ENCODE measurements around the gene SDR42E1. TPM values are rescaled to one million over a fixed set of nuclear protein-coding genes. Genes with fewer than 3 reads are reported as not detected.

Gene SDR42E1
- polyA plus RNA-seq, 1 experiment: 1.4 TPM

DNA sequence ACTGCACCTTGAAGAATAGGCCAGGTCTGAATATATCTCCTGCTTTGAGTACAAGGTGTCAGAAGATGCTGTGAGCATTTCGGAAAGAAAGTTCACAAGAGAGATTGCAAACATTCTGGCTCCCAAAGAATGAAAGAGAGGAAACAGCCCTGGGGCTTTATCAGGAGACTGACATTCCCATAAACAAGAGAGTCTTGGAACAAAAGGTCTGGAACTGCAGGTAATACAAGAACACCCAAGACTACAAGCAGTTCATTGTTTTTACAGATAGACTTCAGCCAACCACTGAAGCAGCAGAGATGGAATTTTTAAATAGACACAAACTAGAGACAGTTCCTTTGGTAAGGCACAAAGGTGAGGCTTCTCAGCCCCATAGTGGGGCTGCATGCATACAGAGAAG lies 38.2 kb upstream of the SDR42E1 start:
- CTCF ChIA-PET: no interaction called here
- H3K27ac ChIP-seq (ENCODE audit: low read depth, low read length): no peak overlapping the region
- H3K4me3 ChIP-seq (ENCODE audit: low read depth, low read length): no peak overlapping the region
- POLR2A ChIA-PET: no interaction called here
- TF ChIP-seq, protein P1, sequence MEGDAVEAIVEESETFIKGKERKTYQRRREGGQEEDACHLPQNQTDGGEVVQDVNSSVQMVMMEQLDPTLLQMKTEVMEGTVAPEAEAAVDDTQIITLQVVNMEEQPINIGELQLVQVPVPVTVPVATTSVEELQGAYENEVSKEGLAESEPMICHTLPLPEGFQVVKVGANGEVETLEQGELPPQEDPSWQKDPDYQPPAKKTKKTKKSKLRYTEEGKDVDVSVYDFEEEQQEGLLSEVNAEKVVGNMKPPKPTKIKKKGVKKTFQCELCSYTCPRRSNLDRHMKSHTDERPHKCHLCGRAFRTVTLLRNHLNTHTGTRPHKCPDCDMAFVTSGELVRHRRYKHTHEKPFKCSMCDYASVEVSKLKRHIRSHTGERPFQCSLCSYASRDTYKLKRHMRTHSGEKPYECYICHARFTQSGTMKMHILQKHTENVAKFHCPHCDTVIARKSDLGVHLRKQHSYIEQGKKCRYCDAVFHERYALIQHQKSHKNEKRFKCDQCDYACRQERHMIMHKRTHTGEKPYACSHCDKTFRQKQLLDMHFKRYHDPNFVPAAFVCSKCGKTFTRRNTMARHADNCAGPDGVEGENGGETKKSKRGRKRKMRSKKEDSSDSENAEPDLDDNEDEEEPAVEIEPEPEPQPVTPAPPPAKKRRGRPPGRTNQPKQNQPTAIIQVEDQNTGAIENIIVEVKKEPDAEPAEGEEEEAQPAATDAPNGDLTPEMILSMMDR (IDR thresholded peaks at IDR 0.05; ENCODE audit: low read depth, low read length): no peak
- H3K9me3 ChIP-seq (ENCODE audit: control insufficient read depth, insufficient read depth, low read length): no peaks in the 10 kb centered on the region
- no peak for DNase-seq (ENCODE audit: low read depth, low spot score)
- peaks cover 3% of the 10 kb centered on the region for H3K27me3 ChIP-seq (ENCODE audit: control insufficient read depth, insufficient read depth, low read length)

GRCh38 chr16:82047787-82048186 lies 36.5 kb upstream of the SDR42E1 start:
- TF ChIP-seq, protein P1 (IDR thresholded peaks at IDR 0.05; ENCODE audit: low read depth, low read length): no peak
- CTCF ChIA-PET: no interaction called here
- Histone ChIP-seq H3K9me3 (ENCODE audit: control insufficient read depth, insufficient read depth, low read length) (no peaks in the 10 kb centered on the region), H3K27me3 (ENCODE audit: control insufficient read depth, insufficient read depth, low read length) (peaks cover 3% of the 10 kb centered on the region), H3K27ac (ENCODE audit: low read depth, low read length) (no peak overlapping the region), H3K4me3 (ENCODE audit: low read depth, low read length) (no peak overlapping the region)
- no peak for DNase-seq (ENCODE audit: low read depth, low spot score)
- POLR2A ChIA-PET: no interaction called here

GRCh38 chr16:82047374-82047773 lies 36.1 kb upstream of the SDR42E1 start:
- no peak for DNase-seq (ENCODE audit: low read depth, low spot score)
- TF ChIP-seq, protein P1 (IDR thresholded peaks at IDR 0.05; ENCODE audit: low read depth, low read length): no peak
- CTCF ChIA-PET: no interaction called here
- Histone ChIP-seq H3K9me3 (ENCODE audit: control insufficient read depth, insufficient read depth, low read length) (no peaks in the 10 kb centered on the region), H3K4me3 (ENCODE audit: low read depth, low read length) (no peak overlapping the region), H3K27me3 (ENCODE audit: control insufficient read depth, insufficient read depth, low read length) (peaks cover under 1% of the 10 kb centered on the region), H3K27ac (ENCODE audit: low read depth, low read length) (no peak overlapping the region)
- POLR2A ChIA-PET: no interaction called here

GRCh38 chr16:82046941-82047340 lies 35.7 kb upstream of the SDR42E1 start:
- no peak for DNase-seq (ENCODE audit: low read depth, low spot score)
- Histone ChIP-seq H3K27me3 (ENCODE audit: control insufficient read depth, insufficient read depth, low read length) (no peaks in the 10 kb centered on the region), H3K27ac (ENCODE audit: low read depth, low read length) (no peak overlapping the region), H3K9me3 (ENCODE audit: control insufficient read depth, insufficient read depth, low read length) (peaks cover 2% of the 10 kb centered on the region; the same call in 1 of the 2 replicates), H3K4me3 (ENCODE audit: low read depth, low read length) (no peak overlapping the region)
- CTCF ChIA-PET: interaction anchor here (0.6 to 1.0 kb wide), 2 partner anchors 14 to 27 kb away, joined by 3 to 4 read pairs; no protein-coding TSS in a partner anchor
- POLR2A ChIA-PET: no interaction called here
- TF ChIP-seq, protein P1 (IDR thresholded peaks at IDR 0.05; ENCODE audit: low read depth, low read length): no peak

GRCh38 chr16:82046541-82046940 lies 35.3 kb upstream of the SDR42E1 start:
- POLR2A ChIA-PET: no interaction called here
- DNase-seq (ENCODE audit: low read depth, low spot score): no peak
- CTCF ChIA-PET: interaction anchor here (0.6 to 1.0 kb wide), 2 partner anchors 14 to 27 kb away, joined by 3 to 4 read pairs; no protein-coding TSS in a partner anchor

More at GRCh38 chr16:82046541-82046940, 35.3 kb upstream of the SDR42E1 start:
- Histone ChIP-seq H3K9me3 (ENCODE audit: control insufficient read depth, insufficient read depth, low read length) (peaks cover 2% of the 10 kb centered on the region; the same call in 1 of the 2 replicates), H3K4me3 (ENCODE audit: low read depth, low read length) (no peak overlapping the region), H3K27ac (ENCODE audit: low read depth, low read length) (no peak overlapping the region), H3K27me3 (ENCODE audit: control insufficient read depth, insufficient read depth, low read length) (no peaks in the 10 kb centered on the region)
- TF ChIP-seq, protein P1 (IDR thresholded peaks at IDR 0.05; ENCODE audit: low read depth, low read length): no peak

All from AG04450 (cell line).